Peyer's patch (tissue), 4 donors: ENCODE data around the gene CTDSPL.

ENCODE experiments used
- CTCF ChIP-seq, 6 experiments: fragments of 450-650 bp in 4 of 6; fragments of 200-600 bp in 2 of 6; sonication (generic) in 1 of 6; IDR thresholded peaks; one replicate each; pipeline ENCODE4 v1.5.1; 2017 to 2019; ENCODE audit warnings: antibody characterized with exemption in 6 of 6, mild to moderate bottlenecking in 3 of 6, moderate library complexity in 1 of 6
- POLR2A ChIP-seq, 2 donors: fragments of 450-650 bp; IDR thresholded peaks; one replicate each; pipeline ENCODE4 v1.5.1; 2017; ENCODE audit warnings: antibody characterized with exemption in 2 of 2, mild to moderate bottlenecking in 2 of 2, moderate library complexity in 2 of 2

- TF ChIP-seq CTCF (IDR thresholded peaks at IDR 0.05) (no peak), POLR2A (IDR thresholded peaks at IDR 0.05) (no peak)
Observed at GRCh38 chr3:37940242-37940908, 78.7 kb downstream of the CTDSPL start.
